HL-60/S4 treated with retinoic acid at 250 ng/mL for 4 days and 3 days (cell line): Measurements from ENCODE around the gene LCN1.

ENCODE experiments used
- in situ Hi-C: fragments of 300-500 bp; cut with MboI; formaldehyde crosslinking; loops from 2 replicates; pipeline ENCODE4 v1.7.0; 2022; ENCODE audit warnings: low sequenced_read_pairs

LCN1 gene

GRCh38 chr9:135520916-135521607 lies at the start of gene LCN1:
Gene LCN1, plus strand, starts transcription at chr9:135521440. Its CDS starts 58 bp downstream, at chr9:135521498.
- in situ Hi-C loops: no loop called here

GRCh38 chr9:135471791-135472640 lies 49.2 kb upstream of the LCN1 start:
- in situ Hi-C loops: no loop called here

GRCh38 chr9:135473972-135474543 lies 47.2 kb upstream of the LCN1 start:
- in situ Hi-C loops: no loop called here

- in situ Hi-C loops: no loop called here
Observed at GRCh38 chr9:135474915-135475314, 46.3 kb upstream of the LCN1 start.

- in situ Hi-C loops: no loop called here
Observed at GRCh38 chr9:135476561-135477355, 44.5 kb upstream of the LCN1 start.

- in situ Hi-C loops: no loop called here
Observed at GRCh38 chr9:135478191-135478590, 43.0 kb upstream of the LCN1 start.

- in situ Hi-C loops: no loop called here
Observed at GRCh38 chr9:135478829-135479468, 42.3 kb upstream of the LCN1 start.

GRCh38 chr9:135479469-135480052 lies 41.7 kb upstream of the LCN1 start, which contains the start of gene PPP1R26:
Gene PPP1R26, plus strand, starts transcription at chr9:135479782. Its CDS starts 4,729 bp downstream, at chr9:135484511.
- in situ Hi-C loops: no loop called here

- in situ Hi-C loops: no loop called here
Observed at GRCh38 chr9:135480071-135480939, 40.9 kb upstream of the LCN1 start.

GRCh38 chr9:135480940-135481310 lies 40.3 kb upstream of the LCN1 start:
- in situ Hi-C loops: no loop called here

GRCh38 chr9:135482015-135482754 lies 39.1 kb upstream of the LCN1 start:
- in situ Hi-C loops: no loop called here

- in situ Hi-C loops: no loop called here
Observed at GRCh38 chr9:135484460-135485277, 36.6 kb upstream of the LCN1 start.

GRCh38 chr9:135485385-135485784 lies 35.9 kb upstream of the LCN1 start:
- in situ Hi-C loops: no loop called here

- in situ Hi-C loops: no loop called here
Observed at GRCh38 chr9:135485832-135486231, 35.4 kb upstream of the LCN1 start.

GRCh38 chr9:135486267-135487065 lies 34.8 kb upstream of the LCN1 start:
- in situ Hi-C loops: no loop called here

- in situ Hi-C loops: no loop called here
Observed at GRCh38 chr9:135487281-135488012, 33.8 kb upstream of the LCN1 start.
